A673 (cell line): ENCODE results near the gene DSTYK. TPM values are rescaled to one million over a fixed set of nuclear protein-coding genes. Genes with fewer than 3 reads are reported as not detected.

ENCODE experiments used
- BruUV-seq: library from RNA; stranded (reverse); fragments of 400-500 nt; replicated peaks from 2 replicates; lab custom pipeline; 2021; lab: Mats Ljungman, UMichigan
- CTCF ChIA-PET: fragments of 300-600 bp; sonication (Branson Sonifier 250); formaldehyde crosslinking; loops from one replicate; lab custom pipeline; 2022; ENCODE audit warnings: antibody characterized with exemption; lab: Charles Lee
- POLR2A ChIA-PET: fragments of 300-600 bp; sonication (Branson Sonifier 250); formaldehyde crosslinking; loops from one replicate; lab custom pipeline; 2022; ENCODE audit warnings: antibody characterized with exemption; ENCODE audit not compliant: low non-redundant PET; lab: Charles Lee
- DNase-seq: peaks from one replicate; pipeline ENCODE4 v3.0.0-alpha.2; 2015; ENCODE audit warnings: low spot score
- H3K27ac ChIP-seq: fragments of 200-600 bp; sonication (generic); 2 replicates; pipeline ENCODE4 v1.5.1; 2016; ENCODE audit warnings: mixed run types, low read depth, mild to moderate bottlenecking, mixed read lengths, antibody characterized with exemption, low read length; ENCODE audit not compliant: poor library complexity, severe bottlenecking
- H3K27me3 ChIP-seq: fragments of 200-600 bp; sonication (generic); replicated peaks from 2 replicates; pipeline ENCODE4 v1.6.1; 2017; ENCODE audit warnings: mixed run types, low read depth, mild to moderate bottlenecking, mixed read lengths, antibody characterized with exemption, low read length; ENCODE audit not compliant: insufficient read depth, poor library complexity
- H3K36me3 ChIP-seq: fragments of 200-600 bp; sonication (generic); 2 replicates; pipeline ENCODE4 v1.6.1; 2016; ENCODE audit warnings: mixed run types, mild to moderate bottlenecking, mixed read lengths, antibody characterized with exemption, low read length; ENCODE audit not compliant: insufficient read depth, poor library complexity, severe bottlenecking
- H3K4me1 ChIP-seq: fragments of 200-600 bp; sonication (generic); 2 replicates; pipeline ENCODE4 v1.6.1; 2017; ENCODE audit warnings: mixed run types, mild to moderate bottlenecking, mixed read lengths, antibody characterized with exemption, low read length; ENCODE audit not compliant: insufficient read depth, poor library complexity, severe bottlenecking
- H3K4me3 ChIP-seq: fragments of 200-600 bp; sonication (generic); 2 replicates; pipeline ENCODE4 v1.5.1; 2016; ENCODE audit warnings: low read depth, mixed run types, mild to moderate bottlenecking, mixed read lengths, low read length; ENCODE audit not compliant: poor library complexity, severe bottlenecking
- H3K9me3 ChIP-seq: fragments of 200-600 bp; sonication (generic); 2 replicates; pipeline ENCODE4 v1.6.1; 2016; ENCODE audit warnings: mixed run types, low read depth, mild to moderate bottlenecking, mixed read lengths, antibody characterized with exemption, low read length; ENCODE audit not compliant: poor library complexity, severe bottlenecking
- EZH2 ChIP-seq: fragments of 200-600 bp; sonication (generic); IDR thresholded peaks from 2 replicates; pipeline ENCODE4 v1.6.1; 2017; ENCODE audit warnings: borderline replicate concordance, low read depth, mild to moderate bottlenecking, mixed read lengths, antibody characterized with exemption, low read length; ENCODE audit not compliant: poor library complexity, severe bottlenecking
- intact Hi-C: fragments of 100-400 bp; cut with micrococcal nuclease; formaldehyde crosslinking; loops from one replicate; pipeline ENCODE4 v1.10.0; 2022; ENCODE audit not compliant: unreplicated experiment
- total RNA-seq: library from RNA; stranded (reverse); gene quantifications from 2 replicates; pipeline ENCODE4 v1.2.3, GENCODE V29; 2021
- TF ChIP-seq, protein P1 (sequence below): fragments of 300-800, 200-600 bp; sonication (generic); conservative IDR thresholded peaks from 2 replicates; pipeline ENCODE4 v1.5.1; 2017; ENCODE audit warnings: low read depth, mild to moderate bottlenecking, antibody characterized with exemption, low read length, moderate library complexity, mixed read lengths

The DSTYK gene
- total RNA-seq, 1 experiment from 2014 or later: 7.1 TPM

- BruUV-seq: no TSS peak
- CTCF ChIA-PET: interaction anchor here (0.5 kb wide), 1 partner anchor 245 kb away, joined by 5 read pairs; no protein-coding TSS in a partner anchor
These were observed 16.6 kb upstream of the DSTYK start for GRCh38 chr1:205228093-205228521.

GRCh38 chr1:205227584-205228013 lies 16.1 kb upstream of the DSTYK start, which contains the start of gene TMCC2:
TMCC2 (plus strand) TSS chr1:205227946; CDS start chr1:205228565, 619 bp downstream.
- Histone ChIP-seq H3K4me3 (peak within 1 kb of the TSS; percentile 65), H3K27ac (no peak within 1 kb of the TSS), H3K36me3 (no peaks in the 10 kb centered on the region), H3K4me1 (peaks cover 10% of the 10 kb centered on the region), H3K9me3 (no peaks in the 10 kb centered on the region), H3K27me3 (no peaks in the 10 kb centered on the region)
- POLR2A ChIA-PET: interaction anchor here (0.6 to 0.7 kb wide), 3 partner anchors 12 to 106 kb away, joined by 3 to 8 read pairs (median 3); no protein-coding TSS in a partner anchor
- intact Hi-C loops: no loop called here
- BruUV-seq: no TSS peak
- CTCF ChIA-PET: interaction anchor here (0.5 to 0.6 kb wide), 3 partner anchors 246 to 865 kb away, joined by 4 to 5 read pairs (median 5); no protein-coding TSS in a partner anchor
- TF ChIP-seq, protein P1, sequence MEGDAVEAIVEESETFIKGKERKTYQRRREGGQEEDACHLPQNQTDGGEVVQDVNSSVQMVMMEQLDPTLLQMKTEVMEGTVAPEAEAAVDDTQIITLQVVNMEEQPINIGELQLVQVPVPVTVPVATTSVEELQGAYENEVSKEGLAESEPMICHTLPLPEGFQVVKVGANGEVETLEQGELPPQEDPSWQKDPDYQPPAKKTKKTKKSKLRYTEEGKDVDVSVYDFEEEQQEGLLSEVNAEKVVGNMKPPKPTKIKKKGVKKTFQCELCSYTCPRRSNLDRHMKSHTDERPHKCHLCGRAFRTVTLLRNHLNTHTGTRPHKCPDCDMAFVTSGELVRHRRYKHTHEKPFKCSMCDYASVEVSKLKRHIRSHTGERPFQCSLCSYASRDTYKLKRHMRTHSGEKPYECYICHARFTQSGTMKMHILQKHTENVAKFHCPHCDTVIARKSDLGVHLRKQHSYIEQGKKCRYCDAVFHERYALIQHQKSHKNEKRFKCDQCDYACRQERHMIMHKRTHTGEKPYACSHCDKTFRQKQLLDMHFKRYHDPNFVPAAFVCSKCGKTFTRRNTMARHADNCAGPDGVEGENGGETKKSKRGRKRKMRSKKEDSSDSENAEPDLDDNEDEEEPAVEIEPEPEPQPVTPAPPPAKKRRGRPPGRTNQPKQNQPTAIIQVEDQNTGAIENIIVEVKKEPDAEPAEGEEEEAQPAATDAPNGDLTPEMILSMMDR: no peak
- TF ChIP-seq EZH2: no peak
- DNase-seq: peak; percentile 96

More at GRCh38 chr1:205228093-205228521, 16.6 kb upstream of the DSTYK start:
- H3K36me3 ChIP-seq: no peaks in the 10 kb centered on the region
- POLR2A ChIA-PET: interaction anchor here (0.6 to 0.7 kb wide), 3 partner anchors 11 to 107 kb away, joined by 3 to 8 read pairs (median 3); no protein-coding TSS in a partner anchor
- peaks cover 10% of the 10 kb centered on the region for H3K4me1 ChIP-seq
- no peaks in the 10 kb centered on the region for H3K9me3 ChIP-seq
- H3K27me3 ChIP-seq: no peaks in the 10 kb centered on the region
- TF ChIP-seq EZH2: no peak
- TF ChIP-seq, protein P1: no peak
- no peak for DNase-seq
- H3K27ac ChIP-seq: no peak overlapping the region
- intact Hi-C loops: no loop called here
- H3K4me3 ChIP-seq: peak overlapping the region; percentile 65

GRCh38 chr1:205226868-205227583 lies 15.5 kb upstream of the DSTYK start:
- H3K27ac ChIP-seq: no peak overlapping the region
- DNase-seq: peak; percentile 32

More at GRCh38 chr1:205226868-205227583, 15.5 kb upstream of the DSTYK start:
- TF ChIP-seq, protein P1: no peak
- no peak for TF ChIP-seq EZH2
- ChIA-PET CTCF (interaction anchor here (0.5 to 0.6 kb wide), 2 partner anchors 580 to 866 kb away, joined by 4 to 5 read pairs; no protein-coding TSS in a partner anchor), POLR2A (no interaction called here)
- no peaks in the 10 kb centered on the region for H3K27me3 ChIP-seq
- BruUV-seq: no TSS peak
- H3K9me3 ChIP-seq: no peaks in the 10 kb centered on the region
- no peaks in the 10 kb centered on the region for H3K36me3 ChIP-seq
- H3K4me3 ChIP-seq: peak overlapping the region; percentile 65
- intact Hi-C loops: no loop called here
- H3K4me1 ChIP-seq: peaks cover 10% of the 10 kb centered on the region
